B cell (primary cell): ENCODE results near the gene PDXK. TPM values are rescaled to one million over a fixed set of nuclear protein-coding genes. Genes with fewer than 3 reads are reported as not detected.

ENCODE experiments used
- ATAC-seq: fragments of 200-7000 bp; cut with Tn5 transposase; one replicate; pipeline ENCODE4 v1.10.0; 2021; ENCODE audit warnings: low read depth, mild to moderate bottlenecking, moderate number of reproducible peaks, moderate library complexity
- CTCF ChIA-PET: fragments of 350-600 bp; sonication (Branson Sonifier 250); formaldehyde crosslinking; loops from one replicate; lab custom pipeline; 2021; ENCODE audit warnings: antibody characterized with exemption, inconsistent platforms; lab: Charles Lee
- POLR2A ChIA-PET: fragments of 350-600 bp; sonication (Branson Sonifier 250); formaldehyde crosslinking; loops from one replicate; lab custom pipeline; 2021; ENCODE audit warnings: antibody characterized with exemption; lab: Charles Lee
- DNase-seq: peaks from one replicate; pipeline ENCODE4 v3.0.0; 2013
- H2AFZ ChIP-seq: 2 replicates; pipeline ENCODE4 v1.6.1; 2012; ENCODE audit warnings: mild to moderate bottlenecking, low read depth, low read length; ENCODE audit not compliant: insufficient read depth, poor library complexity, severe bottlenecking
- H3K27ac ChIP-seq, 2 donors: 1 replicate in 1 of 2; 2 replicates in 1 of 2; pipeline ENCODE4 v1.5.1; 2012 to 2013; ENCODE audit warnings: low read length in 2 of 2, mild to moderate bottlenecking in 2 of 2, moderate library complexity in 1 of 2
- H3K27me3 ChIP-seq, 4 experiments: fragments of 200-600 bp in 1 of 4; sonication (generic) in 1 of 4; replicated peaks in 1 of 4; 1 replicate in 2 of 4; 2 replicates in 2 of 4; pipeline versions ENCODE4 v1.6.1 to v1.7.0; 2013 to 2016; ENCODE audit warnings: low read length in 3 of 4, mild to moderate bottlenecking in 2 of 4, mixed read lengths in 1 of 4, moderate library complexity in 1 of 4; ENCODE audit not compliant: insufficient read depth in 4 of 4, control insufficient read depth in 3 of 4; ENCODE audit errors: control extremely low read depth in 1 of 4
- H3K36me3 ChIP-seq, 2 experiments: replicated peaks in 1 of 2; 1 replicate in 1 of 2; 2 replicates in 1 of 2; pipeline versions ENCODE4 v1.6.1 to v1.7.1; 2013; ENCODE audit warnings: low read length in 1 of 2; ENCODE audit not compliant: insufficient read depth in 2 of 2, control insufficient read depth in 1 of 2; ENCODE audit errors: control extremely low read depth in 1 of 2, extremely low read depth in 1 of 2
- H3K4me1 ChIP-seq, 2 donors: fragments of 200-600 bp in 1 of 2; sonication (generic) in 1 of 2; 1 replicate in 1 of 2; 2 replicates in 1 of 2; pipeline versions ENCODE4 v1.5.1 to v1.6.1; 2013 to 2017; ENCODE audit warnings: low read length in 2 of 2; ENCODE audit not compliant: control insufficient read depth in 2 of 2, insufficient read depth in 2 of 2
- H3K4me2 ChIP-seq: replicated peaks from 2 replicates; pipeline ENCODE3; 2012; ENCODE audit warnings: mild to moderate bottlenecking, low read depth, low read length; ENCODE audit not compliant: poor library complexity, severe bottlenecking
- H3K4me3 ChIP-seq, 5 experiments: fragments of 200-600 bp in 1 of 5; sonication (generic) in 1 of 5; 1 replicate in 3 of 5; 2 replicates in 2 of 5; pipeline versions ENCODE4 v1.5.1 to v1.7.0; 2011 to 2016; ENCODE audit warnings: low read length in 4 of 5, mild to moderate bottlenecking in 4 of 5, low read depth in 2 of 5, control low read depth in 1 of 5, moderate library complexity in 1 of 5; ENCODE audit not compliant: insufficient read depth in 1 of 5; ENCODE audit errors: control extremely low read depth in 1 of 5, extremely low read depth in 1 of 5
- H3K79me2 ChIP-seq: fragments of 200-600 bp; sonication (generic); one replicate; pipeline ENCODE4 v1.6.0; 2016; ENCODE audit warnings: low read length; ENCODE audit not compliant: control insufficient read depth, insufficient read depth
- H3K9ac ChIP-seq: fragments of 200-600 bp; sonication (generic); 2 replicates; pipeline ENCODE4 v1.6.1; 2017; ENCODE audit warnings: mild to moderate bottlenecking, low read length, moderate library complexity
- H3K9me3 ChIP-seq, 3 donors: one replicate each; pipeline versions ENCODE4 v1.6.1 to v1.7.1; 2013; ENCODE audit warnings: low read length in 2 of 3; ENCODE audit not compliant: control insufficient read depth in 2 of 3, insufficient read depth in 1 of 3; ENCODE audit errors: control extremely low read depth in 1 of 3
- H4K20me1 ChIP-seq: 2 replicates; pipeline ENCODE4 v1.6.0; 2012; ENCODE audit warnings: mild to moderate bottlenecking, low read length; ENCODE audit not compliant: insufficient read depth, control insufficient read depth, poor library complexity, severe bottlenecking
- H3K27ac Mint-ChIP-seq: one replicate; pipeline ENCODE4 v1.8.0; 2021; ENCODE audit warnings: mixed read lengths
- H3K27me3 Mint-ChIP-seq: one replicate; pipeline ENCODE4 v1.8.0; 2021; ENCODE audit warnings: mixed read lengths
- H3K4me1 Mint-ChIP-seq: one replicate; pipeline ENCODE4 v1.8.0; 2021; ENCODE audit warnings: mixed read lengths
- H3K4me3 Mint-ChIP-seq: one replicate; pipeline ENCODE4 v1.8.0; 2021; ENCODE audit warnings: mixed read lengths
- H3K9me3 Mint-ChIP-seq: one replicate; pipeline ENCODE4 v1.8.0; 2022; ENCODE audit warnings: mixed read lengths; ENCODE audit not compliant: insufficient read depth
- EZH2 ChIP-seq: IDR thresholded peaks from 2 replicates; pipeline ENCODE4 v1.6.1; 2012; ENCODE audit warnings: borderline replicate concordance, low read depth, mild to moderate bottlenecking, moderate library complexity, low read length; ENCODE audit not compliant: insufficient read depth, poor library complexity, severe bottlenecking
- WGBS: methylation state at CpG from one replicate; pipeline ENCODE4 v1.1.5; 2013; ENCODE audit warnings: missing lambda C conversion rate; ENCODE audit not compliant: insufficient coverage; 5-methylcytosine and 5-hydroxymethylcytosine counted together
- intact Hi-C: fragments of 100-400 bp; cut with micrococcal nuclease; formaldehyde crosslinking; loops from one replicate; pipeline ENCODE4 v1.10.0; 2022
- polyA plus RNA-seq: library from polyadenylated mRNA; depleted of rRNA; stranded (reverse); fragments of >200 nt; gene quantifications from 2 replicates; pipeline ENCODE4 v1.2.3, GENCODE V29; 2012
- total RNA-seq, 2 donors: library from RNA; stranded (reverse); fragments of 120-200 nt in 1 of 2; gene quantifications; 1 replicate in 1 of 2; 2 replicates in 1 of 2; pipeline versions ENCODE4 v1.2.3 to v1.2.4, GENCODE V29; 2013 to 2022
- TF ChIP-seq, protein P1 (sequence below): fragments of 200-600 bp; IDR thresholded peaks from one replicate; pipeline ENCODE4 v1.8.0; 2022; ENCODE audit warnings: antibody characterized with exemption, mild to moderate bottlenecking

The PDXK gene
- total and polyA plus RNA-seq, 2 donors (not counting 1 experiment from before 2014, with no cell fraction given), result 31.1 to 102 TPM

DNA sequence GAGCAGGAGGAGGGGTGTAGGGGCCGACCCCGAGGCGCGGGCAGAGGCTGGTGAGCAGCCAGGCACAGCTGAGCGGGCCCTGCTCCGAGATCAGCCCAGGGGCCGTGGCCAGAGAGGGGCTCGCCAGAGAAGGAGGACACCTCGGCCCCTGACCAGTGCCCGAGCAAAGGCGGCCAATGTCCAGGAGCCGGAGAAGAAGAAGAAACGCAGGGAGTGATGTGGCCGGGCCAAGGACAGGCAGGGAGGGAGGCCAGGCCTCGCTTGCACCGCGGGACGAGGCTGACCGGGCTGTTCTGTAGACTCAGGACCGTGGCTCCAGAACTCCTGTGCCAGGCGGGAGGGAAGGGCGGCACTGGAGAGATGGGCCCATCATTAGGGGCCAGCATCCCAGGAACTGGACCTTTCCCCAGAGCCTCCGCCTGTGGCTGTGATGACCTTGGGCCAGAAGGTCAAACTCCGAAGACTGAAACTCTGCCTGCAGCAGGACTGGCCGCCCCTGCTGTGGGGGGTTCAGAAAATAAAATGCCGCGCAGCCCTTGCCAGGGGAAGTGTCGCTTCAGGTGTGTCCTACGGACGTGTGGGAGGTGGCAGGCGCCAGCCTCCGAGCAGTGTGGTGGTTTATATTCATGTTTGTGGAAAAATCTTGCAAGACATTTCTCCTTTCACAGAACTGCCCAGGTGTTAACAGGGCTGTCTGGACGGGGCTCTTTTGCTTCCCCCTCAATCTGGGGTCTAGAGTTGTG, 84.8 kb downstream of the PDXK start:
- Histone ChIP-seq H3K36me3 (peaks cover 0 to 51% of the 10 kb centered on the region in 2 experiments), H4K20me1 (peaks cover 49% of the 10 kb centered on the region), H3K4me1 (peaks cover 26 to 38% of the 10 kb centered on the region in 2 donors), H2AFZ (no peak overlapping the region), H3K27ac (no peak overlapping the region), H3K79me2 (peaks cover 18% of the 10 kb centered on the region), H3K9me3 (peaks cover 0 to 6% (median 0%) of the 10 kb centered on the region in 3 donors), H3K9ac (no peak overlapping the region), H3K4me3 (no peak overlapping the region), H3K27me3 (peaks cover 0 to 4% (median 2%) of the 10 kb centered on the region in 4 experiments), H3K4me2 (no peak overlapping the region)
- no peak overlapping the region for H3K4me3 Mint-ChIP-seq
- ChIA-PET CTCF (no interaction called here), POLR2A (no interaction called here)
- no peak for DNase-seq
- no peaks in the 10 kb centered on the region for H3K9me3 Mint-ChIP-seq
- H3K27ac Mint-ChIP-seq, result peak overlapping the region; percentile 32
- no peaks in the 10 kb centered on the region for H3K27me3 Mint-ChIP-seq
- TF ChIP-seq, protein P1, sequence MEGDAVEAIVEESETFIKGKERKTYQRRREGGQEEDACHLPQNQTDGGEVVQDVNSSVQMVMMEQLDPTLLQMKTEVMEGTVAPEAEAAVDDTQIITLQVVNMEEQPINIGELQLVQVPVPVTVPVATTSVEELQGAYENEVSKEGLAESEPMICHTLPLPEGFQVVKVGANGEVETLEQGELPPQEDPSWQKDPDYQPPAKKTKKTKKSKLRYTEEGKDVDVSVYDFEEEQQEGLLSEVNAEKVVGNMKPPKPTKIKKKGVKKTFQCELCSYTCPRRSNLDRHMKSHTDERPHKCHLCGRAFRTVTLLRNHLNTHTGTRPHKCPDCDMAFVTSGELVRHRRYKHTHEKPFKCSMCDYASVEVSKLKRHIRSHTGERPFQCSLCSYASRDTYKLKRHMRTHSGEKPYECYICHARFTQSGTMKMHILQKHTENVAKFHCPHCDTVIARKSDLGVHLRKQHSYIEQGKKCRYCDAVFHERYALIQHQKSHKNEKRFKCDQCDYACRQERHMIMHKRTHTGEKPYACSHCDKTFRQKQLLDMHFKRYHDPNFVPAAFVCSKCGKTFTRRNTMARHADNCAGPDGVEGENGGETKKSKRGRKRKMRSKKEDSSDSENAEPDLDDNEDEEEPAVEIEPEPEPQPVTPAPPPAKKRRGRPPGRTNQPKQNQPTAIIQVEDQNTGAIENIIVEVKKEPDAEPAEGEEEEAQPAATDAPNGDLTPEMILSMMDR, result no peak
- TF ChIP-seq EZH2, result no peak
- ATAC-seq, result no peak
- WGBS, result 95% methylated on average over 31 of the region's 33 CpGs
- intact Hi-C loops, result loop anchor here (10.0 kb wide), 1 partner anchor 61 kb away; the partner anchor contains the start of gene AGPAT3
- H3K4me1 Mint-ChIP-seq, result peaks cover 22% of the 10 kb centered on the region
